Measurements from ENCODE around the gene TASOR2. TPM values are rescaled to one million over a fixed set of nuclear protein-coding genes. Genes with fewer than 3 reads are reported as not detected.

Gene TASOR2
- total RNA-seq, 4 donors from 2014 or later: 51.8 to 71.8 (median 64.2) TPM

DNA sequence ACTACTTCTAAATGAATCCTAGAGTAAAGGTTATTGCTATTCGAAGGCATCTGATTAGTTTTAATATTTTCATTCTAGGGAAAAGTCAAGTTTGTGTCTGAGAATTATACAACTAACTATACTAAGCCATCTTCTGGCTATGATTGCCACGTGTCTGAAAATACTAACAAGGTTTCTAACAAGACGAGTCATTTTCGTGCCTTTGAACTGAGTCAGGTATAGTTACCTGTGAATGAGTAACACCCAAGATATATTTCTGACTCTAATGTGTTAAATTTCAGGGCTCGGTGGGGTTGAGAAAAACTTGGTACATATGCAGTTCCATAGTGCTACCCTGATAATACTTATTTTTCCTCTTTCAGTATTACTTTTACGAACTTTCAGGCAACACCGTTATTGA lies 35.5 kb downstream of the TASOR2 start:
- no peak for ATAC-seq
- Histone ChIP-seq H3K36me3 (peaks cover 0 to 40% of the 10 kb centered on the region in 2 donors), H3K27ac (no peak overlapping the region), H3K27me3 (no peaks in the 10 kb centered on the region), H3K4me1 (no peaks in the 10 kb centered on the region), H3K4me3 (no peak overlapping the region), H3K9me3 (no peaks in the 10 kb centered on the region)
- TF ChIP-seq POLR2A (IDR thresholded peaks at IDR 0.05) (no peak), POLR2AphosphoS5 (IDR thresholded peaks at IDR 0.05) (no peak), EP300 (IDR thresholded peaks at IDR 0.05) (no peak)
- TF ChIP-seq, protein P1, sequence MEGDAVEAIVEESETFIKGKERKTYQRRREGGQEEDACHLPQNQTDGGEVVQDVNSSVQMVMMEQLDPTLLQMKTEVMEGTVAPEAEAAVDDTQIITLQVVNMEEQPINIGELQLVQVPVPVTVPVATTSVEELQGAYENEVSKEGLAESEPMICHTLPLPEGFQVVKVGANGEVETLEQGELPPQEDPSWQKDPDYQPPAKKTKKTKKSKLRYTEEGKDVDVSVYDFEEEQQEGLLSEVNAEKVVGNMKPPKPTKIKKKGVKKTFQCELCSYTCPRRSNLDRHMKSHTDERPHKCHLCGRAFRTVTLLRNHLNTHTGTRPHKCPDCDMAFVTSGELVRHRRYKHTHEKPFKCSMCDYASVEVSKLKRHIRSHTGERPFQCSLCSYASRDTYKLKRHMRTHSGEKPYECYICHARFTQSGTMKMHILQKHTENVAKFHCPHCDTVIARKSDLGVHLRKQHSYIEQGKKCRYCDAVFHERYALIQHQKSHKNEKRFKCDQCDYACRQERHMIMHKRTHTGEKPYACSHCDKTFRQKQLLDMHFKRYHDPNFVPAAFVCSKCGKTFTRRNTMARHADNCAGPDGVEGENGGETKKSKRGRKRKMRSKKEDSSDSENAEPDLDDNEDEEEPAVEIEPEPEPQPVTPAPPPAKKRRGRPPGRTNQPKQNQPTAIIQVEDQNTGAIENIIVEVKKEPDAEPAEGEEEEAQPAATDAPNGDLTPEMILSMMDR (IDR thresholded peaks at IDR 0.05): no peak
- 95 to 97% methylated on average over 7 of the region's 7 CpGs for WGBS, 2 donors (ENCODE audit: low coverage in 1 of 2)

DNA sequence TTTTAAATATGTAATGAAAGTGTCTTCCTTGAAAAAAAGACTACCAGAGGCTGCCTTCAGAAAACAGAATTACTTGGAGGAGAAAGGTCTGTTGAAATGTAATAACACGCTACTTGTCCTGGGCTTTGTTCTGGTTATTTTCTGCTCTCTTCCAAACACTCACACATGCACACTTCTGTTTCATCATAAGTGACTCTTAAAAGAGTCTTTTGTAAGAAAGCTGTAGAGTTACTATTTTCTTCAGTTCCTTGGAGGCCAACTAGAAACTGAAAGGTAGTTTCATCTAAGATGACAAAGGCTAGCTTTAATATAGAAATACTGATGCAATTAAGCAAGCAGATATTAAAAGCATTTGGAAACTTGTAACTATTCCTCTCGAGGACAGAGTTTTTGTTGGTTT lies 39.1 kb downstream of the TASOR2 start:
- no peaks in the 10 kb centered on the region for H3K4me1 ChIP-seq
- H3K27me3 ChIP-seq: no peaks in the 10 kb centered on the region
- no peaks in the 10 kb centered on the region for H3K9me3 ChIP-seq
- no peak overlapping the region for H3K27ac ChIP-seq
- no peak overlapping the region for H3K4me3 ChIP-seq
- 71% methylated on average over 2 of the region's 2 CpGs for WGBS, 2 donors (ENCODE audit: low coverage in 1 of 2)
- TF ChIP-seq POLR2AphosphoS5 (IDR thresholded peaks at IDR 0.05): no peak
- TF ChIP-seq, protein P1 (IDR thresholded peaks at IDR 0.05): no peak
- TF ChIP-seq EP300 (IDR thresholded peaks at IDR 0.05): no peak
- TF ChIP-seq POLR2A (IDR thresholded peaks at IDR 0.05): no peak
- ATAC-seq: no peak
- H3K36me3 ChIP-seq: peaks cover 0 to 67% of the 10 kb centered on the region in 2 donors

DNA sequence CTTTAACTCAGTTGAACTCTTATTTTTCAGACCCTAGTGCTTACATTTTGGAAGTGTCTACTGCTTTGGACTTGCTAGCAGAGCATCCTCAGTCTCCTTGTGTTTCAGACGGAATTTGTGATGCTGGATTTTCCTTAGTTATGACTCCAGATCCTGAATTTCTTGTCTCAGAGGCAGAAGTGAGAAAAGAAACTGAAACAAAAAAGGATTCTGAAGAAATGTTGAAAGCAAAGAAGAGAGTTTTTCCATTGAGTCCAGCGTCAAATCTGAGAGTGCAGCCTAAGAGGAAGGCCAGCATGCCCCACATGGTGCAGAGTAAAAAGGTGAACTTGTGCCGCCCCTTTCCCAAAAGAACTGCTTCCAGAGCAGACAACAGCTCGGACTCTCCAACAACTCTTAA lies 46.1 kb downstream of the TASOR2 start:
- Histone ChIP-seq H3K27me3 (no peaks in the 10 kb centered on the region), H3K9me3 (no peaks in the 10 kb centered on the region), H3K27ac (no peak overlapping the region), H3K4me3 (no peak overlapping the region), H3K4me1 (no peaks in the 10 kb centered on the region), H3K36me3 (peaks cover 0 to 63% of the 10 kb centered on the region in 2 donors)
- ATAC-seq: no peak
- TF ChIP-seq POLR2A (IDR thresholded peaks at IDR 0.05): no peak
- TF ChIP-seq, protein P1 (IDR thresholded peaks at IDR 0.05): no peak
- no peak for TF ChIP-seq EP300 (IDR thresholded peaks at IDR 0.05)
- no peak for TF ChIP-seq POLR2AphosphoS5 (IDR thresholded peaks at IDR 0.05)
- WGBS, 2 donors (ENCODE audit: low coverage in 1 of 2): 89 to 92% methylated on average over 2 to 3 of the region's 4 CpGs

DNA sequence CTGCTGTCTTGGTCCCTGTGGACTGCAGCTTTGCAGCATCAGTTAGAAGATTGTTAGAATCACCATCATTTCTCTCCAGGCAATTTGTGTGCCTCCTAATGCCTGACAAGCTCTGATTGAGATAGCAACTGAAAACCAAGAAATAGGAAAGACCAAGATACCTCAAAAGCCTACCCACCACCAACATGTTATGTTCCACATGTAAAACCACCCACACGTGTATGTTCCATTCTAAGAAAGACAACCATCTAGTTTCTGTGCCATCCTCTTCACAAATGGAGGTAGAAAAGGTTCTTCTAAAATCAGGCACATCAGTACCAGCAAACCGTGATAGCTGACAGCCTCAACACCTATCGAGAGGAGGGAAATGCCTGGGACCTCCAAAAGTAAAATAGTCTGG lies 46.9 kb downstream of the TASOR2 start:
- Histone ChIP-seq H3K4me1 (no peaks in the 10 kb centered on the region), H3K4me3 (no peak overlapping the region), H3K36me3 (peaks cover 0 to 68% of the 10 kb centered on the region in 2 donors), H3K27ac (no peak overlapping the region), H3K9me3 (no peaks in the 10 kb centered on the region), H3K27me3 (no peaks in the 10 kb centered on the region)
- no peak for ATAC-seq
- TF ChIP-seq POLR2AphosphoS5 (IDR thresholded peaks at IDR 0.05) (no peak), EP300 (IDR thresholded peaks at IDR 0.05) (no peak), POLR2A (IDR thresholded peaks at IDR 0.05) (no peak)
- TF ChIP-seq, protein P1 (IDR thresholded peaks at IDR 0.05): no peak
- WGBS, 2 donors (ENCODE audit: low coverage in 1 of 2): 83 to 94% methylated on average over 3 of the region's 3 CpGs

DNA sequence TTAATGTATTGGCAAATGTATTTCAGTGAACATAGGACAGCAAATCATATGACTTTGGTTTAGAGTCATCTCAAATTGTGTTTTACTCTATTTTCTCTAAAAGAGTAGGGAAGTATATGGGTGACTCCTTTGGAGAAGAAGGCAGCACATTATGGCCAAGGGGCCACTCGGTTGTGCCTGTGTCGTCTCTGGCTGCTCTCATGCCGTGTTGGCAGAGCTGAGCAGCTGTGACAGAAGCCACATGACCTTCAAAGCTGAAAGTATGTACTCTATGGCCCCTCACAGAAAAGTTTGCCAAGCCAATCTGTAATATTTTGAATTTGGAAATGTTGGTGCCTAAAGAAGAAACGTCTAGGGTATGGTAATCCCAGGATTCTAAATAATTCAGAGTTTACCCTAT lies 47.5 kb downstream of the TASOR2 start:
- WGBS, 2 donors (ENCODE audit: low coverage in 1 of 2): 57 to 62% methylated on average over 4 of the region's 4 CpGs
- H3K36me3 ChIP-seq: peaks cover 0 to 63% of the 10 kb centered on the region in 2 donors
- no peak overlapping the region for H3K27ac ChIP-seq
- no peak for ATAC-seq
- no peaks in the 10 kb centered on the region for H3K27me3 ChIP-seq
- no peaks in the 10 kb centered on the region for H3K9me3 ChIP-seq
- TF ChIP-seq POLR2AphosphoS5 (IDR thresholded peaks at IDR 0.05) (no peak), EP300 (IDR thresholded peaks at IDR 0.05) (no peak), POLR2A (IDR thresholded peaks at IDR 0.05) (no peak)
- TF ChIP-seq, protein P1 (IDR thresholded peaks at IDR 0.05): no peak
- H3K4me3 ChIP-seq: no peak overlapping the region
- no peaks in the 10 kb centered on the region for H3K4me1 ChIP-seq
